Measurements from ENCODE around the gene IRF5. TPM values are rescaled to one million over a fixed set of nuclear protein-coding genes. Genes with fewer than 3 reads are reported as not detected.

The IRF5 gene
- polyA plus RNA-seq, 1 donor (not counting 4 experiments of a cell fraction or from before 2014, with no cell fraction given), result 0.88 TPM

DNA sequence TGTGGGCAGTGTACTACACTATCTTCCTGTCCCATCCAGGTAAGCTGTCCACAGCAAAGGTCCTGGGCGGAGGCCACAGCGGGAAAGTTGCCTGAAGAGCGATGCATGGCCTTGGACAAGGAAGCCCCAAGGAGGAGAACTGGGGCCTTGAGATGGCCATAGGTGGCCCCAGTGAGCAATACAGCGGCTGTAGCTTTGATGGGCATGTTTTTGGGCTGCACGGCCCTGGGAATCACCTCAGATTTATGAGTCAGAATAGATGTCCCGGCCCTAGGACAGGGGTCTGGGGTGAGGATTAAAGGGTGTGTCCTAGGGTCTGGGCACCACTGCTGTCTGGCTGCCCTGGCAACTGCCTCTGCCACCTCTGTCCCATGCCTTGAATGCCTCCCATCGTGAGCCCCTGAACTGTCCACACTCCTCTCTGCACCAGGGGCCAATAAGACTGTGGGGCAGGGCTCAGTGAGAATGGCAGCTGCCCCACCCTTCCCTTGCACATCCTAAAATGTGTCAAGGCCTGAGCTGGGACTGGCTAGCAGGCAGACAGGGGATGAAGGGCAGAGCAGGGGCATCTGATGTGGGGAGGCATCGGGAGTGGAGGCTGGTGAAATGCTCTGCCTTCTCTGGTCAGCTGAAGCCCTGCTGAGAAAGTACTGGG, 9.4 kb upstream of the IRF5 start:
- Histone ChIP-seq H3K4me2 (ENCODE audit: control insufficient read depth, extremely low read depth, insufficient read depth, low read depth, low read length) (no peak overlapping the region), H3K27me3 (ENCODE audit: control insufficient read depth, extremely low read depth, insufficient read depth, low read length) (no peaks in the 10 kb centered on the region), H3K79me2 (ENCODE audit: control insufficient read depth, insufficient read depth, low read length) (no peaks in the 10 kb centered on the region), H3K4me1 (ENCODE audit: control insufficient read depth, extremely low read depth, insufficient read depth, low read length) (no peaks in the 10 kb centered on the region), H3K36me3 (ENCODE audit: control insufficient read depth in 2 of 2, extremely low read depth in 1 of 2, insufficient read depth in 2 of 2, low read length in 2 of 2) (no peaks in the 10 kb centered on the region), H3K9me3 (ENCODE audit: control insufficient read depth, low read depth, low read length) (no peaks in the 10 kb centered on the region), H3K9ac (ENCODE audit: control insufficient read depth, extremely low read depth, insufficient read depth, low read length) (no peak overlapping the region), H3K4me3 (ENCODE audit: control insufficient read depth in 2 of 3, extremely low read depth in 1 of 3, insufficient read depth in 2 of 3, low read depth in 1 of 3, low read length in 3 of 3) (no peak overlapping the region), H2AFZ (ENCODE audit: control insufficient read depth, low read length) (no peak overlapping the region), H4K20me1 (ENCODE audit: control insufficient read depth, extremely low read depth, insufficient read depth, low read length) (no peaks in the 10 kb centered on the region), H3K9me1 (ENCODE audit: control insufficient read depth, extremely low read depth, insufficient read depth, low read length) (no peaks in the 10 kb centered on the region), H3K27ac (ENCODE audit: control insufficient read depth, insufficient read depth, low read length) (no peak overlapping the region)
- TF ChIP-seq, protein P1, sequence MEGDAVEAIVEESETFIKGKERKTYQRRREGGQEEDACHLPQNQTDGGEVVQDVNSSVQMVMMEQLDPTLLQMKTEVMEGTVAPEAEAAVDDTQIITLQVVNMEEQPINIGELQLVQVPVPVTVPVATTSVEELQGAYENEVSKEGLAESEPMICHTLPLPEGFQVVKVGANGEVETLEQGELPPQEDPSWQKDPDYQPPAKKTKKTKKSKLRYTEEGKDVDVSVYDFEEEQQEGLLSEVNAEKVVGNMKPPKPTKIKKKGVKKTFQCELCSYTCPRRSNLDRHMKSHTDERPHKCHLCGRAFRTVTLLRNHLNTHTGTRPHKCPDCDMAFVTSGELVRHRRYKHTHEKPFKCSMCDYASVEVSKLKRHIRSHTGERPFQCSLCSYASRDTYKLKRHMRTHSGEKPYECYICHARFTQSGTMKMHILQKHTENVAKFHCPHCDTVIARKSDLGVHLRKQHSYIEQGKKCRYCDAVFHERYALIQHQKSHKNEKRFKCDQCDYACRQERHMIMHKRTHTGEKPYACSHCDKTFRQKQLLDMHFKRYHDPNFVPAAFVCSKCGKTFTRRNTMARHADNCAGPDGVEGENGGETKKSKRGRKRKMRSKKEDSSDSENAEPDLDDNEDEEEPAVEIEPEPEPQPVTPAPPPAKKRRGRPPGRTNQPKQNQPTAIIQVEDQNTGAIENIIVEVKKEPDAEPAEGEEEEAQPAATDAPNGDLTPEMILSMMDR (optimal IDR thresholded peaks at IDR 0.05 in 1 of 3, IDR thresholded peaks at IDR 0.05 in 1 of 3, conservative IDR thresholded peaks at IDR 0.05 in 1 of 3; ENCODE audit: extremely low read depth in 1 of 3, insufficient read depth in 2 of 3, low read length in 3 of 3), result no peak
- TF ChIP-seq EZH2 (IDR thresholded peaks at IDR 0.05; ENCODE audit: low read length), result no peak
- DNase-seq (ENCODE audit: low read depth, low spot score) (no peak), FAIRE-seq (no peak)
- dilution Hi-C loops (cut with MboI; ENCODE audit: extremely low pct_ligation_motif_present, low sequenced_read_pairs), result no loop called here

DNA sequence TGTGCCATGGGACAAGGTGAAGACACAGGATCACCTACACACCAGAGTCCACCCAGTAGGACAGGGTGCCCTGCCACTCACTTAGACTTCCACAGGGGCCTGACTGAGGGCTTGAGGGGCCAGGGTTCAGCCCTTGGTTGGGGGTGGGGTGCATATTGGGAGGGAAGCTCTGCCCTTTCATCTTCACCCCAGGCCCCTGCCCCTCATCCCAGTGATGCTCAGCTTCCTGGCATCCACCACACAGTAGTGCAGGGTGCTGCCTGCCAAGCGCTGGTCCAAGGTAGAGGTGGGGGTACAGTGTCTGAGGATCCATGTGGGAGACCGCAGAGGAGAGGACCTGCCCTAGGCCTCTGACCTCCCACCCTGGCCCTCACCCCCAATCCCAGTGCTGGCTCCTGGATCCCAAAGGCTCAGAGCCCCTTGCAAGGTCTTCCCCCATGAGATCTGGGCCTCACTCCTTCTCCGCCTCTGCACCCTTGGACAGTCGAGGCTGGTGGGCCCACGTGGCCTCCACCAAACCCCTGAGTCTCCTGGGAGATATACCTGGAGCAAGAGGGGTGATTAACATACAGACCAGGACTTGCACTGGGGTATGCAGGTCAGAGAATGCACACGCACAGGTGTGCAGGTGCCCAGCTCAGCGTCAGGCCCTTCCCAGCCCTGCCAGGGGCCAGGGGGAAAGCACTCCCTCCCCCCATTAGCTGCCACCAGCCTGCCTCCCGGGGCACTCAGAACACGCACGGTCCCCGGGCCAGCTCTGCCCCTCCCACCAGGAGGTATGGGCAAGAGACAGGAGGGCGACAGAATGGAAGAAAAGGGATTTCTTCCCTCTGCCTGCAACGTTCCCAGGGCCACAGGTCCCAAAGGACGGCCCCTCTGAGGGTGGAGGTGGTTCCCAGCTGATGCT, 8.6 kb upstream of the IRF5 start:
- Histone ChIP-seq H3K4me2 (ENCODE audit: control insufficient read depth, extremely low read depth, insufficient read depth, low read depth, low read length) (no peak overlapping the region), H2AFZ (ENCODE audit: control insufficient read depth, low read length) (no peak overlapping the region), H3K27me3 (ENCODE audit: control insufficient read depth, extremely low read depth, insufficient read depth, low read length) (peaks cover under 1% of the 10 kb centered on the region), H3K79me2 (ENCODE audit: control insufficient read depth, insufficient read depth, low read length) (no peaks in the 10 kb centered on the region), H3K36me3 (ENCODE audit: control insufficient read depth in 2 of 2, extremely low read depth in 1 of 2, insufficient read depth in 2 of 2, low read length in 2 of 2) (no peaks in the 10 kb centered on the region), H3K4me3 (ENCODE audit: control insufficient read depth in 2 of 3, extremely low read depth in 1 of 3, insufficient read depth in 2 of 3, low read depth in 1 of 3, low read length in 3 of 3) (no peak overlapping the region), H3K4me1 (ENCODE audit: control insufficient read depth, extremely low read depth, insufficient read depth, low read length) (no peaks in the 10 kb centered on the region), H3K9ac (ENCODE audit: control insufficient read depth, extremely low read depth, insufficient read depth, low read length) (no peak overlapping the region), H3K27ac (ENCODE audit: control insufficient read depth, insufficient read depth, low read length) (no peak overlapping the region), H4K20me1 (ENCODE audit: control insufficient read depth, extremely low read depth, insufficient read depth, low read length) (no peaks in the 10 kb centered on the region), H3K9me1 (ENCODE audit: control insufficient read depth, extremely low read depth, insufficient read depth, low read length) (no peaks in the 10 kb centered on the region), H3K9me3 (ENCODE audit: control insufficient read depth, low read depth, low read length) (no peaks in the 10 kb centered on the region)
- DNase-seq (ENCODE audit: low read depth, low spot score) (no peak), FAIRE-seq (no peak)
- dilution Hi-C loops (cut with MboI; ENCODE audit: extremely low pct_ligation_motif_present, low sequenced_read_pairs), result no loop called here
- TF ChIP-seq, protein P1 (optimal IDR thresholded peaks at IDR 0.05 in 1 of 3, IDR thresholded peaks at IDR 0.05 in 1 of 3, conservative IDR thresholded peaks at IDR 0.05 in 1 of 3; ENCODE audit: extremely low read depth in 1 of 3, insufficient read depth in 2 of 3, low read length in 3 of 3), result no peak
- TF ChIP-seq EZH2 (IDR thresholded peaks at IDR 0.05; ENCODE audit: low read length), result no peak
